Brain microvascular endothelial cell (primary cell): ENCODE measurements around the gene GALNS.

Experiments used
- DNase-seq: peaks from one replicate; pipeline ENCODE4 v3.0.0-alpha.2; 2020
- H3K27ac ChIP-seq: fragments of 250-450 bp; sonication (Bioruptor Pico); 2 replicates; pipeline ENCODE4 v1.5.1; 2020; ENCODE audit warnings: mild to moderate bottlenecking, moderate library complexity
- H3K27me3 ChIP-seq: fragments of 250-450 bp; sonication (Bioruptor Pico); replicated peaks from 2 replicates; pipeline ENCODE4 v1.5.1; 2020; ENCODE audit warnings: mild to moderate bottlenecking
- H3K36me3 ChIP-seq: fragments of 250-450 bp; sonication (Bioruptor Pico); replicated peaks from 2 replicates; pipeline ENCODE4 v1.5.1; 2020; ENCODE audit warnings: mild to moderate bottlenecking
- H3K4me3 ChIP-seq: 2 replicates; pipeline ENCODE4 v1.5.1; 2011; ENCODE audit warnings: low read depth, mild to moderate bottlenecking, control low read depth, low read length, moderate library complexity
- in situ Hi-C: cut with HindIII; loops from 2 replicates; pipeline ENCODE4 v1.10.0; 2017; ENCODE audit warnings: low sequenced_read_pairs, low pct_ligation_motif_present
- TF ChIP-seq, protein P1 (sequence below): IDR thresholded peaks from 2 replicates; pipeline ENCODE4 v1.5.1; 2011; ENCODE audit warnings: low read depth, mild to moderate bottlenecking, moderate library complexity, low read length, control low read depth, inconsistent platforms; ENCODE audit errors: missing control alignments

GALNS gene

GRCh38 chr16:88853325-88853941 is 3.3 kb downstream of the GALNS start:
- H3K4me3 ChIP-seq = no peak overlapping the region
- no peak for DNase-seq
- TF ChIP-seq, protein P1, sequence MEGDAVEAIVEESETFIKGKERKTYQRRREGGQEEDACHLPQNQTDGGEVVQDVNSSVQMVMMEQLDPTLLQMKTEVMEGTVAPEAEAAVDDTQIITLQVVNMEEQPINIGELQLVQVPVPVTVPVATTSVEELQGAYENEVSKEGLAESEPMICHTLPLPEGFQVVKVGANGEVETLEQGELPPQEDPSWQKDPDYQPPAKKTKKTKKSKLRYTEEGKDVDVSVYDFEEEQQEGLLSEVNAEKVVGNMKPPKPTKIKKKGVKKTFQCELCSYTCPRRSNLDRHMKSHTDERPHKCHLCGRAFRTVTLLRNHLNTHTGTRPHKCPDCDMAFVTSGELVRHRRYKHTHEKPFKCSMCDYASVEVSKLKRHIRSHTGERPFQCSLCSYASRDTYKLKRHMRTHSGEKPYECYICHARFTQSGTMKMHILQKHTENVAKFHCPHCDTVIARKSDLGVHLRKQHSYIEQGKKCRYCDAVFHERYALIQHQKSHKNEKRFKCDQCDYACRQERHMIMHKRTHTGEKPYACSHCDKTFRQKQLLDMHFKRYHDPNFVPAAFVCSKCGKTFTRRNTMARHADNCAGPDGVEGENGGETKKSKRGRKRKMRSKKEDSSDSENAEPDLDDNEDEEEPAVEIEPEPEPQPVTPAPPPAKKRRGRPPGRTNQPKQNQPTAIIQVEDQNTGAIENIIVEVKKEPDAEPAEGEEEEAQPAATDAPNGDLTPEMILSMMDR = no peak
- no peak overlapping the region for H3K27ac ChIP-seq
- in situ Hi-C loops = no loop called here
- no peaks in the 10 kb centered on the region for H3K36me3 ChIP-seq
- H3K27me3 ChIP-seq = no peaks in the 10 kb centered on the region

- Histone ChIP-seq H3K36me3 (no peaks in the 10 kb centered on the region), H3K27me3 (no peaks in the 10 kb centered on the region), H3K4me3 (no peak overlapping the region), H3K27ac (no peak overlapping the region)
- TF ChIP-seq, protein P1 = no peak
- DNase-seq = no peak
- in situ Hi-C loops = no loop called here
Measured at GRCh38 chr16:88851616-88852015, 5.1 kb downstream of the GALNS start.

DNA sequence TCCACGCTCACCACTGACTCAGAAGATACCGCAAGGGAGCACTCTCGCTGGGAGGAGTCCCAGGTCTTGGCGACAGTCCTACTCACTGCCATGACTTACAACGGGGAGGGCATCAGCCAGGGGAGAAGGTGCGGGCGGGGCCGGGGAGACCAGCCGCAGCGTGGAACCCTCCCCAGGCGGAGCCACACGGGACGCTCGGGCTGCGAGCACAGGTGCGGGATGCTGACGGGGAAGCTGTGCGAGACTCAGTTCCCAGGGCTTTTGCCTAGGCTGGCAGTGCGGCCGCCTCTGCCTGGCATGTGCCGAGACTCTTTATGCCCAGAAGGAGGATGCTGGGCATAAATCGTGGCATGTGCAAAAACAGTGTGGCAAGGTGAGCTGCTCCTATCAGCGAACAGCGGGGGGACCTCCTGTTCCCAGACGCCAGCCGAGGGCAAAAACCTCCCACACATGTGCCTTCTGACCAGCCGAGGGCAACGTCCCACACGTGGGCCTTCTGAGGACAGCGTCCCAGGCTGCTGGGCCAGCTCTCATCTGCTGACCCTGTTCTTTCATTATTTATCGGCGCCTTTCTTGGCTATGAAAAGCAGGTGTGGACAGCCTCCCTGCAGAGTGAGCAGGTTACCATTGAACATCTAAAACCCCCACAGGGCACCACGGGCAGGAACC is 6.1 kb downstream of the GALNS start:
- H3K27ac ChIP-seq = no peak overlapping the region
- H3K27me3 ChIP-seq = no peaks in the 10 kb centered on the region
- H3K4me3 ChIP-seq = no peak overlapping the region
- no peaks in the 10 kb centered on the region for H3K36me3 ChIP-seq
- in situ Hi-C loops = no loop called here
- TF ChIP-seq, protein P1 = no peak
- DNase-seq = no peak

DNA sequence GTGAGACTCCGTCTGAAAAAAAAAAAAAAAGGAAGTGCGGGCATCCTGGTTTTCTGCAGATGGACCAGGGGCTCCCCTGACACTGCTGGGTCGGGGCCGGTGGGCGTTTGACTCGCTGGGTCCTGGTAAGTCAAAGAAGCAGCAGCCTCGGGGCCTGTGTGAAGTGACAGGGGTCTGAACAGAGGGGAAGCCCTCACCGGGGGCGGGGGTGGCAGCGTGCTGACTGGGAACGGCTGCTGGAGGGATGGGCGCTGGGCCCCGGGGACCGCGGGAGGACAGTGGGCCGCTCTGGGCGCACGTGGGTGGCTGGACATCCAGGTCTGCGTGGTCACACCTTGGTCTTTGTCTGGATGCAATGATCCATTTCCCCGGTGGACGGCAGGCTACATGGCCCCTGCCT is 8.2 kb downstream of the GALNS start:
- Histone ChIP-seq H3K27me3 (no peaks in the 10 kb centered on the region), H3K4me3 (no peak overlapping the region), H3K36me3 (no peaks in the 10 kb centered on the region), H3K27ac (no peak overlapping the region)
- in situ Hi-C loops = no loop called here
- TF ChIP-seq, protein P1 = no peak
- no peak for DNase-seq

GRCh38 chr16:88847654-88848053 is 9.1 kb downstream of the GALNS start:
- no peak overlapping the region for H3K27ac ChIP-seq
- in situ Hi-C loops = no loop called here
- TF ChIP-seq, protein P1 = no peak
- no peak overlapping the region for H3K4me3 ChIP-seq
- no peaks in the 10 kb centered on the region for H3K36me3 ChIP-seq
- no peaks in the 10 kb centered on the region for H3K27me3 ChIP-seq
- no peak for DNase-seq
